Thyroid gland (tissue), 4 donors: ENCODE results near the gene MMP24OS.

Source experiments
- POLR2A ChIP-seq, 2 donors: fragments of 450-650 bp; IDR thresholded peaks; one replicate each; pipeline ENCODE4 v1.6.1; 2017; ENCODE audit warnings: antibody characterized with exemption in 2 of 2, mild to moderate bottlenecking in 2 of 2, moderate library complexity in 1 of 2
- TF ChIP-seq, protein P1 (sequence below), 6 experiments: fragments of 200-600 bp in 3 of 6; fragments of 450-650 bp in 3 of 6; sonication (generic) in 3 of 6; IDR thresholded peaks; one replicate each; pipeline ENCODE4 v1.5.1; 2016 to 2019; ENCODE audit warnings: antibody characterized with exemption in 6 of 6, mild to moderate bottlenecking in 2 of 6, inconsistent platforms in 1 of 6, moderate library complexity in 1 of 6

DNA sequence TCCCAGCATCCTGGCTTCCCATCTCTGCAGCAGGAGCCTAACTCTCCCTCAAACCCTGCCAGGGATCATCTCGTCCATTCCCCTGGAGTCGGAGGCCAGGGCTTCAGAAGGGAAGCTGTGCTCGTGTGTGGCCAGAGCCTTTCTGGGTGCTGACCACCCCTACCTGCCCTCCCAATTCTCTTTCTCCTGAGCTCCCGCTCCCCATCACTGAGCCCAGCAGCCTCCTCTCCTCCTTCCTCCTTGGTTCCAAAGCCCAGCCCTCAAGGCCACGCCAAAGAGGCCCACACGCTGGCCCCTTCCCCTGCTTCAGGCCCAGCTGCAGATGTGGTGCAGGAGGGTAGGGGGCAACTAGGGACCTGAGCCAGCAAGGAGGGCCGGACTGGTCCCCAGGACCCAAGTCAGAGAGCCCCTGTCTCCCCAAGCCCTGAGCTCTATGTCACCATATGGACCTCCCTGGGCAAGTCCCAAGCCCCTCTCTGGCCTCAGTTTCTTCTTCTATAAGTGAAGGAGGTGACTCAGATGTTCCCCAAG, 13.0 kb upstream of the MMP24OS start:
- TF ChIP-seq, protein P1, sequence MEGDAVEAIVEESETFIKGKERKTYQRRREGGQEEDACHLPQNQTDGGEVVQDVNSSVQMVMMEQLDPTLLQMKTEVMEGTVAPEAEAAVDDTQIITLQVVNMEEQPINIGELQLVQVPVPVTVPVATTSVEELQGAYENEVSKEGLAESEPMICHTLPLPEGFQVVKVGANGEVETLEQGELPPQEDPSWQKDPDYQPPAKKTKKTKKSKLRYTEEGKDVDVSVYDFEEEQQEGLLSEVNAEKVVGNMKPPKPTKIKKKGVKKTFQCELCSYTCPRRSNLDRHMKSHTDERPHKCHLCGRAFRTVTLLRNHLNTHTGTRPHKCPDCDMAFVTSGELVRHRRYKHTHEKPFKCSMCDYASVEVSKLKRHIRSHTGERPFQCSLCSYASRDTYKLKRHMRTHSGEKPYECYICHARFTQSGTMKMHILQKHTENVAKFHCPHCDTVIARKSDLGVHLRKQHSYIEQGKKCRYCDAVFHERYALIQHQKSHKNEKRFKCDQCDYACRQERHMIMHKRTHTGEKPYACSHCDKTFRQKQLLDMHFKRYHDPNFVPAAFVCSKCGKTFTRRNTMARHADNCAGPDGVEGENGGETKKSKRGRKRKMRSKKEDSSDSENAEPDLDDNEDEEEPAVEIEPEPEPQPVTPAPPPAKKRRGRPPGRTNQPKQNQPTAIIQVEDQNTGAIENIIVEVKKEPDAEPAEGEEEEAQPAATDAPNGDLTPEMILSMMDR (IDR thresholded peaks at IDR 0.05): no peak
- no peak for TF ChIP-seq POLR2A (IDR thresholded peaks at IDR 0.05)
